ENCODE data around the gene BACE2. TPM values are rescaled to one million over a fixed set of nuclear protein-coding genes. Genes with fewer than 3 reads are reported as not detected.
A peak's percentile ranks its signal among the peaks of the same experiment; 100 is the strongest.

Gene BACE2
- polyA plus RNA-seq, 1 donor (not counting 4 experiments of a cell fraction or from before 2014, with no cell fraction given) = 130 TPM

GRCh38 chr21:41186755-41187536 is 19.0 kb downstream of the BACE2 start:
- TF ChIP-seq CTCF (optimal IDR thresholded peaks at IDR 0.05 in 1 of 3, IDR thresholded peaks at IDR 0.05 in 1 of 3, conservative IDR thresholded peaks at IDR 0.05 in 1 of 3; ENCODE audit: extremely low read depth in 1 of 3, insufficient read depth in 2 of 3, low read length in 3 of 3) (no peak), EZH2 (IDR thresholded peaks at IDR 0.05; ENCODE audit: low read length) (no peak)
- Histone ChIP-seq H3K4me3 (ENCODE audit: control insufficient read depth in 2 of 3, extremely low read depth in 1 of 3, insufficient read depth in 2 of 3, low read depth in 1 of 3, low read length in 3 of 3) (no peak overlapping the region), H3K9me1 (ENCODE audit: control insufficient read depth, extremely low read depth, insufficient read depth, low read length) (peaks cover 2% of the 10 kb centered on the region), H3K4me1 (ENCODE audit: control insufficient read depth, extremely low read depth, insufficient read depth, low read length) (peaks cover 14% of the 10 kb centered on the region), H2AFZ (ENCODE audit: control insufficient read depth, low read length) (no peak overlapping the region), H3K79me2 (ENCODE audit: control insufficient read depth, insufficient read depth, low read length) (peaks cover 96% of the 10 kb centered on the region), H3K36me3 (ENCODE audit: control insufficient read depth in 2 of 2, extremely low read depth in 1 of 2, insufficient read depth in 2 of 2, low read length in 2 of 2) (no peaks in the 10 kb centered on the region), H3K9ac (ENCODE audit: control insufficient read depth, extremely low read depth, insufficient read depth, low read length) (no peak overlapping the region), H3K27ac (ENCODE audit: control insufficient read depth, insufficient read depth, low read length) (no peak overlapping the region), H3K4me2 (ENCODE audit: control insufficient read depth, extremely low read depth, insufficient read depth, low read depth, low read length) (no peak overlapping the region), H3K9me3 (ENCODE audit: control insufficient read depth, low read depth, low read length) (no peaks in the 10 kb centered on the region), H4K20me1 (ENCODE audit: control insufficient read depth, extremely low read depth, insufficient read depth, low read length) (peaks cover 2% of the 10 kb centered on the region), H3K27me3 (ENCODE audit: control insufficient read depth, extremely low read depth, insufficient read depth, low read length) (no peaks in the 10 kb centered on the region)
- FAIRE-seq (no peak), DNase-seq (ENCODE audit: low read depth, low spot score) (peak; percentile 49)
- dilution Hi-C loops (cut with MboI; ENCODE audit: extremely low pct_ligation_motif_present, low sequenced_read_pairs) = no loop called here

- Histone ChIP-seq H3K9ac (ENCODE audit: control insufficient read depth, extremely low read depth, insufficient read depth, low read length) (no peak overlapping the region), H3K27me3 (ENCODE audit: control insufficient read depth, extremely low read depth, insufficient read depth, low read length) (no peaks in the 10 kb centered on the region), H4K20me1 (ENCODE audit: control insufficient read depth, extremely low read depth, insufficient read depth, low read length) (peaks cover 2% of the 10 kb centered on the region), H3K9me1 (ENCODE audit: control insufficient read depth, extremely low read depth, insufficient read depth, low read length) (peaks cover 2% of the 10 kb centered on the region), H3K4me3 (ENCODE audit: control insufficient read depth in 2 of 3, extremely low read depth in 1 of 3, insufficient read depth in 2 of 3, low read depth in 1 of 3, low read length in 3 of 3) (no peak overlapping the region), H3K4me1 (ENCODE audit: control insufficient read depth, extremely low read depth, insufficient read depth, low read length) (peaks cover 11% of the 10 kb centered on the region), H3K36me3 (ENCODE audit: control insufficient read depth in 2 of 2, extremely low read depth in 1 of 2, insufficient read depth in 2 of 2, low read length in 2 of 2) (no peaks in the 10 kb centered on the region), H2AFZ (ENCODE audit: control insufficient read depth, low read length) (no peak overlapping the region), H3K4me2 (ENCODE audit: control insufficient read depth, extremely low read depth, insufficient read depth, low read depth, low read length) (no peak overlapping the region), H3K9me3 (ENCODE audit: control insufficient read depth, low read depth, low read length) (no peaks in the 10 kb centered on the region), H3K27ac (ENCODE audit: control insufficient read depth, insufficient read depth, low read length) (no peak overlapping the region), H3K79me2 (ENCODE audit: control insufficient read depth, insufficient read depth, low read length) (peaks cover 95% of the 10 kb centered on the region)
- FAIRE-seq = no peak
- dilution Hi-C loops (cut with MboI; ENCODE audit: extremely low pct_ligation_motif_present, low sequenced_read_pairs) = no loop called here
- DNase-seq (ENCODE audit: low read depth, low spot score) = no peak
- no peak for TF ChIP-seq CTCF (optimal IDR thresholded peaks at IDR 0.05 in 1 of 3, IDR thresholded peaks at IDR 0.05 in 1 of 3, conservative IDR thresholded peaks at IDR 0.05 in 1 of 3; ENCODE audit: extremely low read depth in 1 of 3, insufficient read depth in 2 of 3, low read length in 3 of 3)
- TF ChIP-seq EZH2 (IDR thresholded peaks at IDR 0.05; ENCODE audit: low read length) = no peak
Measured at GRCh38 chr21:41187537-41188025, 19.6 kb downstream of the BACE2 start.

Measured in keratinocyte (primary cell).